Gastrocnemius medialis (tissue), 4 donors: ENCODE measurements around the gene GOLGA6L7. TPM values are rescaled to one million over a fixed set of nuclear protein-coding genes. Genes with fewer than 3 reads are reported as not detected.
"Not testable (repeated sequence)": the region's sequence is repeated elsewhere in the genome, so short reads cannot be mapped to it uniquely, and the experiment has no call there.

Experiments
- ATAC-seq, 2 donors: fragments of 150-250 bp; one replicate each; pipeline ENCODE4 v1.9.1; 2016
- DNase-seq, 2 donors: peaks; one replicate each; pipeline ENCODE4 v3.0.0-alpha.2; 2019
- H3K27ac ChIP-seq, 4 donors: fragments of 200-600 bp; sonication (generic); 1 replicate in 1 of 4; 2 replicates in 3 of 4; pipeline ENCODE4 v1.5.1; 2016 to 2018; ENCODE audit warnings: mild to moderate bottlenecking in 2 of 4, moderate library complexity in 1 of 4
- H3K27me3 ChIP-seq, 3 donors: fragments of 200-600 bp; sonication (generic) in 2 of 3; 1 replicate in 1 of 3; 2 replicates in 2 of 3; pipeline versions ENCODE4 v1.5.1 to v1.6.0; 2016 to 2019; ENCODE audit warnings: mild to moderate bottlenecking in 1 of 3, moderate library complexity in 1 of 3
- H3K36me3 ChIP-seq, 2 donors: fragments of 200-600 bp; sonication (generic) in 1 of 2; one replicate each; pipeline ENCODE4 v1.5.1; 2017 to 2018
- H3K4me1 ChIP-seq, 2 donors: fragments of 200-600 bp; sonication (generic) in 1 of 2; one replicate each; pipeline ENCODE4 v1.5.1; 2016 to 2017; ENCODE audit warnings: mild to moderate bottlenecking in 2 of 2
- H3K4me3 ChIP-seq, 4 donors: fragments of 200-600 bp; sonication (generic) in 3 of 4; 1 replicate in 1 of 4; 2 replicates in 3 of 4; pipeline ENCODE4 v1.5.1; 2016 to 2019; ENCODE audit warnings: mild to moderate bottlenecking in 2 of 4
- H3K9me3 ChIP-seq, 3 donors: fragments of 200-600 bp; sonication (generic) in 2 of 3; 1 replicate in 1 of 3; 2 replicates in 2 of 3; pipeline ENCODE4 v1.5.1; 2016 to 2019
- CTCF ChIP-seq, 5 experiments: fragments of 450-650 bp in 3 of 5; fragments of 200-600 bp in 2 of 5; sonication (generic) in 2 of 5; IDR thresholded peaks in 4 of 5; conservative IDR thresholded peaks in 1 of 5; 1 replicate in 4 of 5; 2 replicates in 1 of 5; pipeline ENCODE4 v1.5.1; 2016 to 2019; ENCODE audit warnings: antibody characterized with exemption in 5 of 5, mild to moderate bottlenecking in 3 of 5, moderate library complexity in 3 of 5
- POLR2A ChIP-seq, 2 donors: fragments of 450-650 bp; IDR thresholded peaks; one replicate each; pipeline ENCODE4 v1.6.1; 2017; ENCODE audit warnings: antibody characterized with exemption in 2 of 2, mild to moderate bottlenecking in 2 of 2, moderate library complexity in 2 of 2
- in situ Hi-C, 4 donors: fragments of 200-750 bp; cut with MboI; loops; one replicate each; pipeline versions ENCODE4 v1.15.0 to v1.8.0; 2017; ENCODE audit warnings: low sequenced_read_pairs in 4 of 4
- intact Hi-C: fragments of 100-400 bp; cut with DNase I; formaldehyde crosslinking; loops from one replicate; pipeline ENCODE4 v1.15.1; 2023; ENCODE audit warnings: low total_unique reads
- total RNA-seq, 4 donors: library from RNA; depleted of rRNA; stranded (reverse); fragments of >200 nt; gene quantifications; one replicate each; pipeline versions ENCODE4 v1.1.0 to v1.2.3, GENCODE V29; 2016

Gene GOLGA6L7
- total RNA-seq, 4 donors from 2014 or later = not detected

DNA sequence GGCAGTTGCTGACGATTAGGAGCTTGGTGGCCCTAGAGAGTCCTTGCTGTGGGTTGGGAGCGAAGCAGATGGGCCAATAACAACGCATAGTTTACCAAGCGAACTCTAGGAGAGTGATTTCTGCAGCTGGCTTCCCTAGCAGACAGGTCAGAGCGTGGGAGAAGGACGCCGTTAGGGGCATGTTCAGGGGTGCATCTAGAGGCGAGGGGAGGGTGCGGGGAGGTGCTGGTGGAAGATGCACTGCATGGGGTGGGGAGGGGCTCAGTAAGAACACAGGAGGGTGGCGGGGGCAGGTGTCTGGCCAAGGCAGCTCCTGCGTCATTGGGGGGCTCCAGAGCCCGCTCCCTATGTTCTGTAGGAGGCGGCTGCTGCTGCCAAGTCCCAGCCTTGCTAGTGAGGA, 46.2 kb upstream of the GOLGA6L7 start:
- Histone ChIP-seq H3K27me3 (no peaks in the 10 kb centered on the region), H3K9me3 (no peaks in the 10 kb centered on the region), H3K4me1 (no peaks in the 10 kb centered on the region), H3K36me3 (no peaks in the 10 kb centered on the region), H3K27ac (no peak overlapping the region), H3K4me3 (no peak overlapping the region)
- no peak for DNase-seq
- intact Hi-C loops (no loop called here), in situ Hi-C loops (no loop called here)
- TF ChIP-seq CTCF (IDR thresholded peaks at IDR 0.05 in 4 of 5, conservative IDR thresholded peaks at IDR 0.05 in 1 of 5) (no peak), POLR2A (IDR thresholded peaks at IDR 0.05) (no peak)
- ATAC-seq = no peak

- no peaks in the 10 kb centered on the region for H3K4me1 ChIP-seq
- no peak for ATAC-seq
- in situ Hi-C loops (no loop called here), intact Hi-C loops (no loop called here)
- H3K27me3 ChIP-seq = no peaks in the 10 kb centered on the region
- H3K9me3 ChIP-seq = no peaks in the 10 kb centered on the region
- no peak for DNase-seq
- no peak overlapping the region for H3K4me3 ChIP-seq
- no peaks in the 10 kb centered on the region for H3K36me3 ChIP-seq
- no peak overlapping the region for H3K27ac ChIP-seq
- no peak for TF ChIP-seq CTCF (IDR thresholded peaks at IDR 0.05 in 4 of 5, conservative IDR thresholded peaks at IDR 0.05 in 1 of 5)
Measured at GRCh38 chr15:28892789-28893610, 44.6 kb upstream of the GOLGA6L7 start.

GRCh38 chr15:28891588-28891987, 43.1 kb upstream of the GOLGA6L7 start:
- TF ChIP-seq POLR2A (IDR thresholded peaks at IDR 0.05) = no peak
- TF ChIP-seq CTCF (IDR thresholded peaks at IDR 0.05 in 4 of 5, conservative IDR thresholded peaks at IDR 0.05 in 1 of 5) = no peak
- Histone ChIP-seq H3K4me1 (no peaks in the 10 kb centered on the region), H3K36me3 (no peaks in the 10 kb centered on the region), H3K27me3 (peaks cover 4 to 8% (median 8%) of the 10 kb centered on the region in 3 donors), H3K4me3 (no peak overlapping the region), H3K9me3 (no peaks in the 10 kb centered on the region), H3K27ac (no peak overlapping the region)
- intact Hi-C loops (no loop called here), in situ Hi-C loops (no loop called here)
- no peak for ATAC-seq
- DNase-seq = no peak

DNA sequence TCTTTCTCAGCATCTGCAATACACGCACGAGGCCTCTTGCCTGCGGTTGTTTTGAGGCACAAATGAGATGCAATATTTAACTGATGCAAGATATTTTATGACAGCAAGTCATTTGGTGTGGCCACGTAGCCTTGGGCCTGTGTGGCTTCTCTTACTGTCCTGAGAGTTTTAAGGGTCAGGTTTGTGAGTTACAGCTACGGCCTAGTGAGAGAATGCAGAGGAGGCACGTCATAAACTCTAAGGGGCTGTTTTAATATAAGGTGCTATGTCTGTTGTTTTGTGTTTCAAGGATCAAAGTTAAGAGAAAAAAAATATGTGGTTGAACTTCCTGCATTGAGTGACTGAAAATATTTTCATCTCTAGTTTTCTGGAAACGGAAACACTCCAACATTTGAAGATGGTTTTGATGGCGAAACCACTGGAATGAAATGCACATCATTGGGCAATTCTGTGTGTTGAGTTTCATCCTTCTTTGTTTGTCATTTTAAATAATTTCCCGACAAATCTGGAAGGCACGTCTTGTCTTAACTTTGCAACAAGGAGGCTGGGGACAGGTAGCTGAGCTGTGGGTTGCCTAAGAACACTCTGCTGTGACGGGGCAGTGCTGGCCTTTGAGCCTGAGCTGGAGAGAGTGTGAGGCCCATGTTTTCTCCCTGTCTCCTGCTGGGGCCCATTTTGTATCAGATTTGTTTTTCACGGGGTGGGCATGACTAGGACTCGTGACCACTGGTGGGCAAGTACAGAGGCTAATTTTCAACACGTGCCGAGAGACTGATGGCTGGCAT, 42.5 kb upstream of the GOLGA6L7 start:
- H3K9me3 ChIP-seq = no peaks in the 10 kb centered on the region
- in situ Hi-C loops (no loop called here), intact Hi-C loops (no loop called here)
- no peaks in the 10 kb centered on the region for H3K36me3 ChIP-seq
- no peak overlapping the region for H3K4me3 ChIP-seq
- no peak overlapping the region for H3K27ac ChIP-seq
- ATAC-seq (no peak), DNase-seq (no peak)
- no peaks in the 10 kb centered on the region for H3K4me1 ChIP-seq
- peaks cover 6 to 13% (median 9%) of the 10 kb centered on the region in 3 donors for H3K27me3 ChIP-seq
- TF ChIP-seq POLR2A (IDR thresholded peaks at IDR 0.05) (no peak), CTCF (IDR thresholded peaks at IDR 0.05 in 4 of 5, conservative IDR thresholded peaks at IDR 0.05 in 1 of 5) (no peak)

- H3K4me3 ChIP-seq, H3K9me3 ChIP-seq, in situ Hi-C loops, H3K4me1 ChIP-seq, ATAC-seq, intact Hi-C loops, H3K36me3 ChIP-seq, H3K27ac ChIP-seq, DNase-seq: not testable (repeated sequence)
- H3K27me3 ChIP-seq = peaks cover 10 to 16% (median 13%) of the 10 kb centered on the region in 3 donors
Measured at GRCh38 chr15:28890291-28890690, 41.8 kb upstream of the GOLGA6L7 start.

GRCh38 chr15:28889871-28890270, 41.4 kb upstream of the GOLGA6L7 start:
- in situ Hi-C loops, DNase-seq, H3K27ac ChIP-seq, intact Hi-C loops, H3K9me3 ChIP-seq, H3K36me3 ChIP-seq, H3K4me3 ChIP-seq, ATAC-seq, H3K4me1 ChIP-seq: not testable (repeated sequence)
- peaks cover 14 to 20% (median 16%) of the 10 kb centered on the region in 3 donors for H3K27me3 ChIP-seq
